Prostate gland (tissue), 2 donors: ENCODE measurements around the gene AKT1.

Experiments
- CTCF ChIP-seq, 4 experiments: fragments of 200-600 bp in 2 of 4; fragments of 450-650 bp in 2 of 4; sonication (generic) in 2 of 4; IDR thresholded peaks; 1 replicate in 3 of 4; 2 replicates in 1 of 4; pipeline ENCODE4 v1.5.1; 2016 to 2019; ENCODE audit warnings: antibody characterized with exemption in 4 of 4, mild to moderate bottlenecking in 2 of 4, moderate library complexity in 2 of 4
- POLR2A ChIP-seq: fragments of 450-650 bp; IDR thresholded peaks from one replicate; pipeline ENCODE4 v1.6.1; 2016; ENCODE audit warnings: antibody characterized with exemption, mild to moderate bottlenecking
- POLR2AphosphoS5 ChIP-seq: sonication (generic); formaldehyde crosslinking; IDR thresholded peaks from one replicate; pipeline ENCODE4 v1.6.1; 2017; ENCODE audit warnings: antibody characterized with exemption

- TF ChIP-seq CTCF (IDR thresholded peaks at IDR 0.05), result no peak
- no peak for TF ChIP-seq POLR2AphosphoS5
- TF ChIP-seq POLR2A, result no peak
These were observed 48.1 kb upstream of the AKT1 start for GRCh38 chr14:104843442-104844305.
